Measurements from ENCODE around the gene SLC39A8. TPM values are rescaled to one million over a fixed set of nuclear protein-coding genes. Genes with fewer than 3 reads are reported as not detected.

SLC39A8 gene
- polyA plus RNA-seq, 1 donor from 2014 or later: 0.53 TPM

DNA sequence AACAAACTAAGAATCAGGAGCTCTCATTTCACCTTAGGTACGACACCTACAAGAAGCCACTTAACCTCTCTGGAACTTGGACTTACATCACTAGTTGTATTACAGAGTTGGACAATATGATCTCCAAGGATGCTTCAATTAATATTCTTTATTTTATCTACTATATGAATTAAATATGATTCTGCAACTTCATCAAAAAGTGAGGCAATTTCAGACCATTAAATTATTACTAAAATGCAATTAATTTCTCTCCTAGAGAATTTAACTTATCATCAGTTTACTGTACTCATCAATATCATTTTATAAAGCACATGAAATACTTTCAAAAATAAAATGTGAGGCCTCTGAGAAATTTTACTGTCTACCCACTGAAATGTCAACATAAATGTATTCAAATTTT is 33.9 kb downstream of the SLC39A8 start:
- Histone ChIP-seq H3K9me3 (ENCODE audit: low read length) (no peaks in the 10 kb centered on the region), H3F3A (ENCODE audit: insufficient read depth, low read length, poor library complexity, severe bottlenecking) (no peaks in the 10 kb centered on the region), H3K9me2 (ENCODE audit: insufficient read depth, low read length) (no peaks in the 10 kb centered on the region), H3K27me3 (ENCODE audit: insufficient read depth, low read depth, low read length) (no peaks in the 10 kb centered on the region), H3K4me2 (ENCODE audit: low read length) (no peak overlapping the region), H3K27ac (ENCODE audit: low read length) (no peak overlapping the region), H4K20me1 (ENCODE audit: insufficient read depth) (no peaks in the 10 kb centered on the region), H3K4me3 (ENCODE audit: low read length) (no peak overlapping the region), H3K36me3 (ENCODE audit: insufficient read depth, low read length) (no peaks in the 10 kb centered on the region), H3K79me2 (replicated peaks; ENCODE audit: insufficient read depth, low read length) (no peaks in the 10 kb centered on the region), H2AFZ (ENCODE audit: low read depth, low read length) (no peak overlapping the region), H3K9ac (ENCODE audit: low read length) (no peak overlapping the region)
- TF ChIP-seq EP300 (conservative IDR thresholded peaks at IDR 0.05; ENCODE audit: poor library complexity, severe bottlenecking) (no peak), SMC3 (conservative IDR thresholded peaks at IDR 0.05; ENCODE audit: poor library complexity) (no peak), TAF1 (IDR thresholded peaks at IDR 0.05; ENCODE audit: low read depth) (no peak), RAD21 (conservative IDR thresholded peaks at IDR 0.05) (no peak), POLR2AphosphoS5 (IDR thresholded peaks at IDR 0.05) (no peak)

DNA sequence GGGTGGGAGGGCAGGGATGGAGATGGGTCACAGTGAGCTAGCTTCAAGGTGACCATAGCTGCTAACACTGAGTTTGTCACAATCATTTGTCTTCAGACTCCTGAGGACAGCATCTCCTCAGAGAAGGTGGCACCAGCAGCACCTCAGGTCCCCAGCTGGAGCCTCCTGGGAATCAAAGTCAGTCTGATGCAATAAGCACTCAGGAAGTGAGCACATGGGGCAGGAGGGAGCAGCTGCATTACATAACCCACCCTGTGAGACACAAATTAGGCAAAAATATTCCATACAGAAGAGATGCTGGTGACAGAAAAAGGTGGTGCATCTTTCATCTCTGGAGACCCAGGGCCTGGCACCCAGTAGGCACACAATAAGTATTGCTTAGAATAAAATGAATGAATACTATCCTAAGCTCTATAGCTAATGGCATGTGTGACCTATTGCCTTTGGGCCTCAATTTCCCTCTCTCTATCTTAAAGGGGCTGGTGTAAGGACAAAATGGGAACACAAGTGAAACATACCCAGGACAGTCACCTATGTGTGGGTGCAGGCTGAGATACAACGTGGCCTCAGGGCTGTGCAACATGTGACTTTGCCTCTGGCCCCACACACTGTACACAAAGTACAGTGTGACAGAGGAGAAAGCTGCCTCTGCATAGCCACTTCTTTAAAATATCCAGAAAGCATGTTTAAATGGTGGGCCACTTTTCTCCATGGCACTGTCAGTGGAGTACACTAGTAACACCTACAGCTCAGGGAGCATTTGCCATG is 37.1 kb downstream of the SLC39A8 start:
- no peak overlapping the region for H3K9ac ChIP-seq (ENCODE audit: low read length)

DNA sequence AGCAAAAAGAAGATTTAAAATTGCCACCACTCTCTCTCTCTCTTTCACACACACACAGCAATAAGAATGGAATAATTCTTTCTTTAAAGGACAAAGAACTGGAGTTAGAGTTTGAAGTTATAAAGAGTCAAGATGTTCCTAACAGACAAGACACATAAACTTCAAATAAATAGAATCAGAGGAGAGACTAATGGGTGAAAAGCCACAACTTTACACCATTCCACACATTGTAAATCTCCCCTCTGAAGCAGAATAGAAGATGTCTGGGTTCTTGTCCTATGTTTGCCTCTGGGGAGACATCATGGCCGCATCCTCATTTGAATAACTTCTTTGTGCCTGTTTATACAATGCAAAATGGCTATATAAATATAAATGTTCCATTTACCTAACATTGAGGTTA is 39.6 kb downstream of the SLC39A8 start:
- TF ChIP-seq TAF1 (IDR thresholded peaks at IDR 0.05; ENCODE audit: low read depth) (no peak), POLR2AphosphoS5 (IDR thresholded peaks at IDR 0.05) (no peak), SMC3 (conservative IDR thresholded peaks at IDR 0.05; ENCODE audit: poor library complexity) (no peak), RAD21 (conservative IDR thresholded peaks at IDR 0.05) (no peak), EZH2 (IDR thresholded peaks at IDR 0.05; ENCODE audit: borderline replicate concordance, insufficient read depth, low read length, poor library complexity, severe bottlenecking) (no peak), MXI1 (conservative IDR thresholded peaks at IDR 0.05; ENCODE audit: poor library complexity, severe bottlenecking) (no peak), EP300 (conservative IDR thresholded peaks at IDR 0.05; ENCODE audit: poor library complexity, severe bottlenecking) (no peak)
- TF ChIP-seq, protein P1, sequence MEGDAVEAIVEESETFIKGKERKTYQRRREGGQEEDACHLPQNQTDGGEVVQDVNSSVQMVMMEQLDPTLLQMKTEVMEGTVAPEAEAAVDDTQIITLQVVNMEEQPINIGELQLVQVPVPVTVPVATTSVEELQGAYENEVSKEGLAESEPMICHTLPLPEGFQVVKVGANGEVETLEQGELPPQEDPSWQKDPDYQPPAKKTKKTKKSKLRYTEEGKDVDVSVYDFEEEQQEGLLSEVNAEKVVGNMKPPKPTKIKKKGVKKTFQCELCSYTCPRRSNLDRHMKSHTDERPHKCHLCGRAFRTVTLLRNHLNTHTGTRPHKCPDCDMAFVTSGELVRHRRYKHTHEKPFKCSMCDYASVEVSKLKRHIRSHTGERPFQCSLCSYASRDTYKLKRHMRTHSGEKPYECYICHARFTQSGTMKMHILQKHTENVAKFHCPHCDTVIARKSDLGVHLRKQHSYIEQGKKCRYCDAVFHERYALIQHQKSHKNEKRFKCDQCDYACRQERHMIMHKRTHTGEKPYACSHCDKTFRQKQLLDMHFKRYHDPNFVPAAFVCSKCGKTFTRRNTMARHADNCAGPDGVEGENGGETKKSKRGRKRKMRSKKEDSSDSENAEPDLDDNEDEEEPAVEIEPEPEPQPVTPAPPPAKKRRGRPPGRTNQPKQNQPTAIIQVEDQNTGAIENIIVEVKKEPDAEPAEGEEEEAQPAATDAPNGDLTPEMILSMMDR (IDR thresholded peaks at IDR 0.05; ENCODE audit: poor library complexity, severe bottlenecking): no peak
- TF ChIP-seq, protein P2, sequence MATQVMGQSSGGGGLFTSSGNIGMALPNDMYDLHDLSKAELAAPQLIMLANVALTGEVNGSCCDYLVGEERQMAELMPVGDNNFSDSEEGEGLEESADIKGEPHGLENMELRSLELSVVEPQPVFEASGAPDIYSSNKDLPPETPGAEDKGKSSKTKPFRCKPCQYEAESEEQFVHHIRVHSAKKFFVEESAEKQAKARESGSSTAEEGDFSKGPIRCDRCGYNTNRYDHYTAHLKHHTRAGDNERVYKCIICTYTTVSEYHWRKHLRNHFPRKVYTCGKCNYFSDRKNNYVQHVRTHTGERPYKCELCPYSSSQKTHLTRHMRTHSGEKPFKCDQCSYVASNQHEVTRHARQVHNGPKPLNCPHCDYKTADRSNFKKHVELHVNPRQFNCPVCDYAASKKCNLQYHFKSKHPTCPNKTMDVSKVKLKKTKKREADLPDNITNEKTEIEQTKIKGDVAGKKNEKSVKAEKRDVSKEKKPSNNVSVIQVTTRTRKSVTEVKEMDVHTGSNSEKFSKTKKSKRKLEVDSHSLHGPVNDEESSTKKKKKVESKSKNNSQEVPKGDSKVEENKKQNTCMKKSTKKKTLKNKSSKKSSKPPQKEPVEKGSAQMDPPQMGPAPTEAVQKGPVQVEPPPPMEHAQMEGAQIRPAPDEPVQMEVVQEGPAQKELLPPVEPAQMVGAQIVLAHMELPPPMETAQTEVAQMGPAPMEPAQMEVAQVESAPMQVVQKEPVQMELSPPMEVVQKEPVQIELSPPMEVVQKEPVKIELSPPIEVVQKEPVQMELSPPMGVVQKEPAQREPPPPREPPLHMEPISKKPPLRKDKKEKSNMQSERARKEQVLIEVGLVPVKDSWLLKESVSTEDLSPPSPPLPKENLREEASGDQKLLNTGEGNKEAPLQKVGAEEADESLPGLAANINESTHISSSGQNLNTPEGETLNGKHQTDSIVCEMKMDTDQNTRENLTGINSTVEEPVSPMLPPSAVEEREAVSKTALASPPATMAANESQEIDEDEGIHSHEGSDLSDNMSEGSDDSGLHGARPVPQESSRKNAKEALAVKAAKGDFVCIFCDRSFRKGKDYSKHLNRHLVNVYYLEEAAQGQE (IDR thresholded peaks at IDR 0.05; ENCODE audit: borderline replicate concordance): no peak
- Histone ChIP-seq H3K27ac (ENCODE audit: low read length) (no peak overlapping the region), H4K20me1 (ENCODE audit: insufficient read depth) (no peaks in the 10 kb centered on the region), H2AFZ (ENCODE audit: low read depth, low read length) (no peak overlapping the region), H3K36me3 (ENCODE audit: insufficient read depth, low read length) (no peaks in the 10 kb centered on the region), H3K4me2 (ENCODE audit: low read length) (no peak overlapping the region), H3F3A (ENCODE audit: insufficient read depth, low read length, poor library complexity, severe bottlenecking) (no peaks in the 10 kb centered on the region), H3K9ac (ENCODE audit: low read length) (no peak overlapping the region), H3K9me3 (ENCODE audit: low read length) (no peaks in the 10 kb centered on the region), H3K79me2 (replicated peaks; ENCODE audit: insufficient read depth, low read length) (no peaks in the 10 kb centered on the region), H3K4me3 (ENCODE audit: low read length) (no peak overlapping the region), H3K9me2 (ENCODE audit: insufficient read depth, low read length) (no peaks in the 10 kb centered on the region), H3K27me3 (ENCODE audit: insufficient read depth, low read depth, low read length) (no peaks in the 10 kb centered on the region)

More for the DNA sequence above, 37.1 kb downstream of the SLC39A8 start:
- H2AFZ ChIP-seq (ENCODE audit: low read depth, low read length): no peak overlapping the region
- TF ChIP-seq POLR2AphosphoS5 (IDR thresholded peaks at IDR 0.05) (no peak), EP300 (conservative IDR thresholded peaks at IDR 0.05; ENCODE audit: poor library complexity, severe bottlenecking) (no peak)
- TF ChIP-seq, protein P1 (IDR thresholded peaks at IDR 0.05; ENCODE audit: poor library complexity, severe bottlenecking): no peak
- no peaks in the 10 kb centered on the region for H3K27me3 ChIP-seq (ENCODE audit: insufficient read depth, low read depth, low read length)
- no peaks in the 10 kb centered on the region for H3K79me2 ChIP-seq (replicated peaks; ENCODE audit: insufficient read depth, low read length)
- H3K4me3 ChIP-seq (ENCODE audit: low read length): no peak overlapping the region
- no peaks in the 10 kb centered on the region for H3F3A ChIP-seq (ENCODE audit: insufficient read depth, low read length, poor library complexity, severe bottlenecking)
- no peaks in the 10 kb centered on the region for H3K36me3 ChIP-seq (ENCODE audit: insufficient read depth, low read length)
- H3K9me2 ChIP-seq (ENCODE audit: insufficient read depth, low read length): no peaks in the 10 kb centered on the region
- no peaks in the 10 kb centered on the region for H3K9me3 ChIP-seq (ENCODE audit: low read length)
- no peak overlapping the region for H3K4me2 ChIP-seq (ENCODE audit: low read length)
- H3K27ac ChIP-seq (ENCODE audit: low read length): no peak overlapping the region
- no peaks in the 10 kb centered on the region for H4K20me1 ChIP-seq (ENCODE audit: insufficient read depth)

Data from neural cell (in vitro differentiated cells).